GM19193 (cell line): ENCODE measurements around the gene TBCCD1.
A peak's percentile ranks its signal among the peaks of the same experiment; 100 is the strongest.

Experiments used
- POLR2A ChIP-seq: IDR thresholded peaks from 4 replicates; pipeline ENCODE4 v1.6.1; 2011; ENCODE audit not compliant: insufficient read depth, insufficient read length; ENCODE audit errors: extremely low read depth

Gene TBCCD1

GRCh38 chr3:186580785-186581184, 13.6 kb upstream of the TBCCD1 start:
- TF ChIP-seq POLR2A: no peak

- no peak for TF ChIP-seq POLR2A
Measured at GRCh38 chr3:186577521-186577920, 10.4 kb upstream of the TBCCD1 start.

- no peak for TF ChIP-seq POLR2A
Measured at GRCh38 chr3:186571644-186572013, 4.5 kb upstream of the TBCCD1 start.

GRCh38 chr3:186570941-186571643, 4.0 kb upstream of the TBCCD1 start:
- TF ChIP-seq POLR2A: no peak

- TF ChIP-seq POLR2A: peak; percentile 83
Measured at GRCh38 chr3:186570096-186570940, 3.2 kb upstream of the TBCCD1 start, which contains the start of gene DNAJB11. Gene DNAJB11 (plus strand): TSS chr3:186570720. CDS start chr3:186570898, 178 bp downstream.

- no peak for TF ChIP-seq POLR2A
Measured at GRCh38 chr3:186569779-186570095, 2.6 kb upstream of the TBCCD1 start.

- TF ChIP-seq POLR2A: no peak
Measured at GRCh38 chr3:186566772-186567071, 417 bp downstream of the TBCCD1 start.

- TF ChIP-seq POLR2A: no peak
Measured at GRCh38 chr3:186564586-186564985, 2.6 kb downstream of the TBCCD1 start.

- TF ChIP-seq POLR2A: no peak
Measured at GRCh38 chr3:186552408-186553031, 14.6 kb downstream of the TBCCD1 start.

- no peak for TF ChIP-seq POLR2A
Measured at GRCh38 chr3:186551387-186551786, 15.8 kb downstream of the TBCCD1 start.

GRCh38 chr3:186549497-186549896, 17.6 kb downstream of the TBCCD1 start:
- no peak for TF ChIP-seq POLR2A

- TF ChIP-seq POLR2A: no peak
Measured at GRCh38 chr3:186544281-186544680, 22.9 kb downstream of the TBCCD1 start, which contains the start of gene CRYGS. Gene CRYGS (minus strand): TSS chr3:186544380. CDS start chr3:186544326, 54 bp downstream.

- no peak for TF ChIP-seq POLR2A
Measured at GRCh38 chr3:186540835-186541226, 26.3 kb downstream of the TBCCD1 start.

GRCh38 chr3:186540221-186540834, 26.8 kb downstream of the TBCCD1 start:
- TF ChIP-seq POLR2A: no peak

GRCh38 chr3:186538779-186539178, 28.4 kb downstream of the TBCCD1 start:
- no peak for TF ChIP-seq POLR2A
